DMS153 (cell line): Measurements from ENCODE around the gene CFAP20DC.
"Not testable (repeated sequence)": the region's sequence is repeated elsewhere in the genome, so short reads cannot be mapped to it uniquely, and the experiment has no call there.

ENCODE experiments used
- DNase-seq: peaks from one replicate; lab custom pipeline; 2025; lab: John Stamatoyannopoulos, UW

Gene CFAP20DC

GRCh38 chr3:58731673-58732072 lies 318.2 kb downstream of the CFAP20DC start:
- no peak for DNase-seq

- no peak for DNase-seq
Observed at GRCh38 chr3:58728723-58729122, 321.1 kb downstream of the CFAP20DC start.

DNA sequence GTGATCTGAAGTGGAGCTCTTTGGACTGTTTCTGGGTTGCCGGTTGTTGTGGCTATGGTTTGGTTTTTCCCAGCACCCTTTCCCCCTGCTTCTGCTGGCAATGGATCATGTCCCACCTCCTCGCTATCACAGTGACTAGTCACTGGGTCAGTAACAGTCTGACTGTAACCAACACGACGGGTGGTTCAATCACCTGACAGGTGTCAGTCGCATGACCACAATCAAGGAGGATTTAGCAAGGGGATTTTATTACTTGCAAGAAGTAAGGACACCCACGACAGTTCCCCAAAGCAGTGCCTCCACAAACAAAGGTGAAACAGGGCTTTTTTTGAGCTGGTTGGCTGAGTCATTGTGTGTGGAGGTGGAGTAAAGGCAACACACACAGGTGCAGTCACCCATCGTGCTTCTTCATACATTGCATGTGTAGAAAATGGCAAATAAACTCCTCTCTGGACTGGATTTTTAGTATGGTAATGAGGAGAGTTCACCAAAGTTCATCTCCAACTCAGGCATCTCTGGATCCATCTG lies 324.4 kb downstream of the CFAP20DC start:
- no peak for DNase-seq

- no peak for DNase-seq
Observed at GRCh38 chr3:58724336-58724735, 325.5 kb downstream of the CFAP20DC start.

- no peak for DNase-seq
Observed at GRCh38 chr3:58723173-58723572, 326.7 kb downstream of the CFAP20DC start.

GRCh38 chr3:58722561-58722960 lies 327.3 kb downstream of the CFAP20DC start:
- DNase-seq = no peak

GRCh38 chr3:58720526-58720925 lies 329.3 kb downstream of the CFAP20DC start:
- no peak for DNase-seq

DNA sequence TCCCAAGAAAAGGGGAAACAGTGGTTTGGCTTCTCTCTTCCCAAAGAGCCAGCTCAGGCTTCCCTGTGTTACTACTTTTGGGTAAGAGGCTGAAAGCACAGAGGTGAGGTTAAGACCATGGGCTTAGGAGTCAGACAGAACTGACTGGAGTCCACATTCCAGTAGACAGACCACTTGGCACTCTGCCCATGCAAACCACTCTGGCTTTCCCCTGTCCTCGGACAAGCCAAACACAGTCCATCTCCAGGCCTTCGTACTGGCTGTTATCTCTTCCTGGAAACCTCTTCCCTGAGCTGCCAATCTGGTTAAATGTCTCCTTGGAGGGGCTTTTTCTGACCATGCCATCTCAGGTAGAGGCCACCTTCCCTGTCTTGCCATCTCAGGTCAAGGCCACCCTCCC lies 330.1 kb downstream of the CFAP20DC start:
- no peak for DNase-seq

DNA sequence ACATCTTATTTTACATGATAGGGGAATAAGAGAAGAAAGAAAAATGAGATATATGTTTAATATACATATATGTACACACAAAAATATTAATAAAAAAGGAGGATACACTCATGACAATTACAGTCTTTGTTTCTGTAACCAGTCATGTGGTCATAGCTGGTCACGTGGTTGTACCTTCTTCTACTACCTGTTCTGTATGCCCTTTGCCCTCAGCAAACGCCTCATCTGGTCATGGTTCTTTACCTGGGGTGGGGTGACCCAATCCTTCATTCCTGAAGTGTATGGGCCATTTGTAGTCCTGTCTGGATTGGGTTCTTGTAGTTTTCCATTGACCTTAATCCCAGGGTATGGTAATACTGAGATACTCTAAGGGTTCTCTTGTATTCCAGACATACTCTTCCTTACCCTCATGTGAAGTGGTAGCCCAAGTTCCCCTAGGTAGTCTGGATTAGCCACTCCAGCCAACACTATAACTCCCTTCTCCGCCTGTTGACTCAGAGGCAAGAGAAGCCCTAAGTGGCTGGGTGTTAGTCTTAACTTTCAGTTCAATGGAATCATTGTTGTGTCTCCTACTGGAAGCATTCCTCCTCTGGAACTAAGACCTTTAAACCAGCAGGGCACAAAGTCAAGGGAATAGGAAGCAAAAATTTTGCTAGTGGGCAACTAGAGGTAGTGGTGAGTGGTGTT lies 336.0 kb downstream of the CFAP20DC start:
- no peak for DNase-seq

- no peak for DNase-seq
Observed at GRCh38 chr3:58711871-58712270, 338.0 kb downstream of the CFAP20DC start.

DNA sequence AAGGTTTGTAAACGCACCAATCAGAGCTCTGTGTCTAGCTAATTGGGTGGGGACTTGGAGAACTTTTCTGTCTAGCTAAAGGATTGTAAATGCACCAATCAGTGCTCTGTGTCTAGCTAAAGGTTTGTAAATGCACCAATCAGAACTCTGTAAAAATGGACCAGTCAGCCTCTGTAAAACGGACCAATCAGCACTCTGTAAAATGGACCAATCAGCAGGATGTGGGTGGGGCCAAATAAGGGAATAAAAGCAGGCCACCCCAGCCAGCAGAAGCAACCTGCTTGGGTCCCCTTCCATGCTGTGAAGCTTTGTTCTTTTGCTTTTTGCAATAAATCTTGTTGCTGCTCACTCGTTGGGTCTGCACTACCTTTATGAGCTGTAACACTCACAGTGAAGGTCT lies 340.8 kb downstream of the CFAP20DC start:
- not testable (repeated sequence) for DNase-seq

DNA sequence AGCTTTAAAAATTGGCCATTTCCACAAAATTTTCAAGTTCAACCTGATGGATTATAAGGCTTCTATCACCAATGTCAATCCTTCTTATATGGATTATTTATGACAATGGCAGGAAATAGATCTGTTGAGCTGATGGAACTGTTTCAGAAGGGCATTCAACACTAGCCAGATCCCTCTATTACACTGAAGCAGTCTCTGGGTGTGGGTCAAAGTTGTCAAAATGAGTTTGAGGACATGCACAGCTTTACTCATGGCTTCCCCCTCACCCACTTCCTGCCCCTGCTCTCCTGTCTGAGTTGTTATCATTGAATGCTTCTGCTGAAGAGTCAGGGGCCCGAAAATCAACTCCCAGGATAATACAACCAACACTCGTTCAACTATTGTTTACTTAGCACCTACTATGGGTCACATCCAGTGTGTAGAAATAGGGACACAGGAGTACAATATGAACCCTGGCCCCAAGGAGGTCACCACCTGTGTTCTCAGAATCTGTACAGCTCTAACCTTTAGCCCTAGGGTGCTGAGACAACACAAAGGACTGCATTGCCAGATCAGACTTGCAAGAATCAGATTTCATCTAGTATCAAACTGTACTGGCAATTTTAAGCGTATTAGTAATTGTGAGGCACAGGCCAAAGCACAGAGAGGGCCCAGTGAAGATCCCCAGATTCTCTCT lies 341.6 kb downstream of the CFAP20DC start:
- DNase-seq = no peak

DNA sequence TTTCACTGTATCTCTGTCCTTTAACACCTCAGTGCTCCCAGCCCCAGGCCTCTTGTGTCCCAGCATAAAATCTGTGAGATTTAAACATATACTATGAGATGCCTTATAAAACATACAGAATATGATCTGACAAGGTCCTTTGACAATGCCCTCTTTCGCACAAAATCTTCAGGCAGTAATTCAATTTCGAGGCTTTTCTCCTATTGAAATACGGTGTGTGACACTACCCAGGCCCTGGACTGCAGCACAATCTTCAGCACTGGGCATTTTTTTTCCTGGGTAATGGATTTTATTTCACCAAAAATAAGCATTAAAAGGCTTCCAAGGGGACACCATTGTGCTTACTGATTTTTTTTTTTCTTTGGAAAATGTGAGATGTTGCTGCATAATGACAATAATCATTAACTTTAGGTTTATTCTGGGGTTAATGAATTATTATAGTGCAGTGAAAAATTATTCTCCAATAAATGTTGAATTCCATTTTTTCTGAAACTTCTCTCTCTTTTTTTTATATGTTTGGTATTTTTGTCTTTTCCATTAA lies 342.4 kb downstream of the CFAP20DC start:
- DNase-seq = no peak

DNA sequence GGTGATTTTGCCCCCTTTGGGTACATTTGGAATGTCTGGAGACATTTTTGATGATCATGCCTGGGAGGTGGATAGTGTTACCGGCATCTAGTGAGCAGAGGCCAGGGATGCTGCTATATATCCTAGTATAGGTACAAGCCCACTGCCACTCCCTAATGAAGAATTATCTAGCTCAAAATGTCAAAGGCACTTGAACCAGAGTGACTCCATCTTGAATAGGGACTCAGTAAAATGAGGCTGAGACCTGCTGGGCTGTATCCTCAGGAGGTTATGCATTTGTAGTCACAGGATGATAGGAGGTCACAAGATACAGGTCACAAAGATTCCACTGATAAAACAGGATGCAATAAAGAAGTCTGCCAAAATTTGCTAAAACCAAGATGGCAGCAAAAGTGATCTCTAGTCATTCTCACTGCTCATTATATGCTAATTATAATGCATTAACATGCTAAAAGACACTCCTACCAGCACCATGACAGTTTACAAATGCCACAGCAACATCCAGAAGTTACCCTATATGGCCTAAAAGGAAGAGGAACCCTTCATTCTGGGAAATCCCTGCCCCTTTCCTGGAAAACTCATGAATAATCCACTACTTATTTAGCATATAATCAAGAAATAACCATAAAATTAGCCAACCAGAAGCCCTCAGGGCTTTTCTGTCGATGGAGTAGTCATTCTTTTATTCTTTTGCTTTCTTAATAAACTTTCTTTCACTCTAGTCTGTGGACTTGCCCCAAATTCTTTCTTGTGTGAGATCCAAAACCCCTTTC lies 343.2 kb downstream of the CFAP20DC start:
- no peak for DNase-seq

GRCh38 chr3:58704745-58705144 lies 345.1 kb downstream of the CFAP20DC start:
- peak; percentile 26 for DNase-seq

GRCh38 chr3:58704304-58704703 lies 345.5 kb downstream of the CFAP20DC start:
- DNase-seq = not testable (repeated sequence)

DNA sequence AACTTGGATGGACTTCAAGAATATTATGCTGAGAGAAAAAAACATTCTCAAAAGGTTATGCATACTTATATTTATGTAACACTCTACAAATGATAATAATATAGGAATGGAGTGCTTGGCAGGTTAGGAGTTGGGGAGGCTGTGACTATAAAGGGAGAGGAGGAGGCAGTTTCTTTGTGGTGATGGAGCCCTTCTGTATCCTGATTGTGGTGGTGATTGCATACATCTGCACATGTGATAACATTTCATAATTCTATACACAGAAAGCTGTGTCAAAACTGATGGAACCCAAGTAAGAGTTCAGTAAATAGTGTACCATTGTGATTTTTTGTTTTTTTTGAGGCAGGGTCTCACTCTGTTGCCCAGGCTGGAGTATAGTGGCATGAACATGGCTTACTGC lies 351.6 kb downstream of the CFAP20DC start:
- DNase-seq = no peak

DNA sequence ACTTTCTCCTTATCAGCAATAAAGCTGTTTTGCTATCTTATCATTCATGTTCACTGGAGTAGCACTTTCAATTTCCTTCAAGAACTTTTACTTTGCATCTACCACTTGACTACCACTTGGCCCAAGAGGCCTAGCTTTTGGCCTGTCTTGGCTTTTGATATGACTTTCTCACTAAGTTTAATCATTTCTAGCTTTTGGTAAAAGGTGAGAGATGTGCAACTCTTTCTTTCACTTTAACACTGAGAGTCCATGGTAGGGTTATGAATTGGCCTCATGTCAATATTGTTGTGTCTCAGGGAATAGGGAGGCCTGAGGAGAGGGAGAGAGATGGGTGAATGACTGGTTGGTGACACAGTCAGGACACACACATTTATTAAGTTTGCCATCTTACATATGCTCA lies 352.3 kb downstream of the CFAP20DC start:
- DNase-seq = no peak

- DNase-seq = not testable (repeated sequence)
Observed at GRCh38 chr3:58696813-58697212, 353.0 kb downstream of the CFAP20DC start.

GRCh38 chr3:58696093-58696492 lies 353.7 kb downstream of the CFAP20DC start:
- no peak for DNase-seq

- not testable (repeated sequence) for DNase-seq
Observed at GRCh38 chr3:58695284-58695683, 354.5 kb downstream of the CFAP20DC start.
